ENCODE data around the gene TTC4.

The TTC4 gene

DNA sequence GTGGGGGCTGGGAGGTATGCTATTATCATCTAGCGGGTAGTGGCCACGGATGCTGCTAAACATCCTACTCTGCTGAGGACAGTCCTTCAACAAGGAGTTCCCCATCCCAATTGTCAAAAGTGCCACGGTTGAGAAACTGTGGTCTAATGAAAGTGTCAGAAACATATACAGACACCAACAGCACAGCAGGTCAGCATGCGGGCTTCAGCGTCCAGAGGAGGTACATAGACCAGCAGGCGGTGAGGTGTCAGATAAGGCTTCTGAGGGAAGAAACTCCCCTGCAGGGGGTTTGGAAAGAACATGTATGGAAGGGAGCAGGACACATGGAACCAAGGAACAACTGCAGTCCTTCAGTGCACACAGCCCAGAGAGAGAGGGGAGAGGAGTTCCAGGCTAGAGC lies 4.8 kb upstream of the TTC4 start:
- no peaks in the 10 kb centered on the region for H3F3A ChIP-seq (ENCODE audit: low read depth)
- TF ChIP-seq, protein P1, sequence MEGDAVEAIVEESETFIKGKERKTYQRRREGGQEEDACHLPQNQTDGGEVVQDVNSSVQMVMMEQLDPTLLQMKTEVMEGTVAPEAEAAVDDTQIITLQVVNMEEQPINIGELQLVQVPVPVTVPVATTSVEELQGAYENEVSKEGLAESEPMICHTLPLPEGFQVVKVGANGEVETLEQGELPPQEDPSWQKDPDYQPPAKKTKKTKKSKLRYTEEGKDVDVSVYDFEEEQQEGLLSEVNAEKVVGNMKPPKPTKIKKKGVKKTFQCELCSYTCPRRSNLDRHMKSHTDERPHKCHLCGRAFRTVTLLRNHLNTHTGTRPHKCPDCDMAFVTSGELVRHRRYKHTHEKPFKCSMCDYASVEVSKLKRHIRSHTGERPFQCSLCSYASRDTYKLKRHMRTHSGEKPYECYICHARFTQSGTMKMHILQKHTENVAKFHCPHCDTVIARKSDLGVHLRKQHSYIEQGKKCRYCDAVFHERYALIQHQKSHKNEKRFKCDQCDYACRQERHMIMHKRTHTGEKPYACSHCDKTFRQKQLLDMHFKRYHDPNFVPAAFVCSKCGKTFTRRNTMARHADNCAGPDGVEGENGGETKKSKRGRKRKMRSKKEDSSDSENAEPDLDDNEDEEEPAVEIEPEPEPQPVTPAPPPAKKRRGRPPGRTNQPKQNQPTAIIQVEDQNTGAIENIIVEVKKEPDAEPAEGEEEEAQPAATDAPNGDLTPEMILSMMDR (conservative IDR thresholded peaks at IDR 0.05; ENCODE audit: low read length) = no peak
- TF ChIP-seq EZH2phosphoT487 (IDR thresholded peaks at IDR 0.05; ENCODE audit: borderline replicate concordance) = no peak
- no peaks in the 10 kb centered on the region for H3K4me1 ChIP-seq (ENCODE audit: insufficient read depth, low read length, poor library complexity, severe bottlenecking)
- H3K4me2 ChIP-seq (ENCODE audit: low read depth, low read length, poor library complexity, severe bottlenecking) = no peak overlapping the region
- no peaks in the 10 kb centered on the region for H3K9me2 ChIP-seq (replicated peaks; ENCODE audit: low read depth, low read length)
- no peak overlapping the region for H2AFZ ChIP-seq (ENCODE audit: low read length)
- no peaks in the 10 kb centered on the region for H3K27me3 ChIP-seq (ENCODE audit: insufficient read depth, low read length, poor library complexity, severe bottlenecking)
- H3K9me3 ChIP-seq (ENCODE audit: insufficient read depth, low read depth, low read length) = no peaks in the 10 kb centered on the region
- no peak overlapping the region for H3K9ac ChIP-seq (ENCODE audit: low read depth, low read length, poor library complexity, severe bottlenecking)
- H3K36me3 ChIP-seq (ENCODE audit: insufficient read depth, low read length) = no peaks in the 10 kb centered on the region
- H3K79me2 ChIP-seq (ENCODE audit: insufficient read depth, low read length) = peaks cover 2% of the 10 kb centered on the region
- no peaks in the 10 kb centered on the region for H4K20me1 ChIP-seq (ENCODE audit: insufficient read depth, low read length, poor library complexity, severe bottlenecking)
- H3K4me3 ChIP-seq (ENCODE audit: low read length, poor library complexity, severe bottlenecking) = no peak overlapping the region

DNA sequence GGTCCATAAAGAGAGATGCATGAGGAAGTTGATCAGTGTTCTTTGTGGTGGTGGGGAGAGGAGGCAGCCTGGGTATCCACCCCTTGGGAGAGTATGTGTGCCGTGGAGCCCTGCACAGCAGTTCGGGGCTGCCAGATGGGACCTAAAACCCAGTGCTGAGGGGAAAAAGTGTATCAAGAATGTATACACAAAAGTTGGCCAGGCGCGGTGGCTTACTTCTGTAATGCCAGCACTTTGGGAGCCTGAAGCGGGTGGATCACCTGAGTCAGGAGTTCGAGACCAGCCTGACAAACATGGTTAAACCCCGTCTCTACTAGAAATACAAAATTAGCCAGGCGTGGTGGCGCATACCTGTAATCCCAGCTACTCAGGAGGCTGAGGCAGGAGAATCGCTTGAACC lies 4.1 kb upstream of the TTC4 start:
- Histone ChIP-seq H3K27me3 (ENCODE audit: insufficient read depth, low read length, poor library complexity, severe bottlenecking) (no peaks in the 10 kb centered on the region), H3F3A (ENCODE audit: low read depth) (no peaks in the 10 kb centered on the region), H3K4me1 (ENCODE audit: insufficient read depth, low read length, poor library complexity, severe bottlenecking) (peaks cover 2% of the 10 kb centered on the region), H3K9me3 (ENCODE audit: insufficient read depth, low read depth, low read length) (no peaks in the 10 kb centered on the region), H3K9ac (ENCODE audit: low read depth, low read length, poor library complexity, severe bottlenecking) (no peak overlapping the region), H3K79me2 (ENCODE audit: insufficient read depth, low read length) (peaks cover 9% of the 10 kb centered on the region), H2AFZ (ENCODE audit: low read length) (no peak overlapping the region), H3K4me3 (ENCODE audit: low read length, poor library complexity, severe bottlenecking) (no peak overlapping the region), H3K36me3 (ENCODE audit: insufficient read depth, low read length) (no peaks in the 10 kb centered on the region), H4K20me1 (ENCODE audit: insufficient read depth, low read length, poor library complexity, severe bottlenecking) (no peaks in the 10 kb centered on the region), H3K9me2 (replicated peaks; ENCODE audit: low read depth, low read length) (no peaks in the 10 kb centered on the region), H3K4me2 (ENCODE audit: low read depth, low read length, poor library complexity, severe bottlenecking) (no peak overlapping the region)
- TF ChIP-seq EZH2phosphoT487 (IDR thresholded peaks at IDR 0.05; ENCODE audit: borderline replicate concordance) = no peak
- TF ChIP-seq, protein P1 (conservative IDR thresholded peaks at IDR 0.05; ENCODE audit: low read length) = no peak

DNA sequence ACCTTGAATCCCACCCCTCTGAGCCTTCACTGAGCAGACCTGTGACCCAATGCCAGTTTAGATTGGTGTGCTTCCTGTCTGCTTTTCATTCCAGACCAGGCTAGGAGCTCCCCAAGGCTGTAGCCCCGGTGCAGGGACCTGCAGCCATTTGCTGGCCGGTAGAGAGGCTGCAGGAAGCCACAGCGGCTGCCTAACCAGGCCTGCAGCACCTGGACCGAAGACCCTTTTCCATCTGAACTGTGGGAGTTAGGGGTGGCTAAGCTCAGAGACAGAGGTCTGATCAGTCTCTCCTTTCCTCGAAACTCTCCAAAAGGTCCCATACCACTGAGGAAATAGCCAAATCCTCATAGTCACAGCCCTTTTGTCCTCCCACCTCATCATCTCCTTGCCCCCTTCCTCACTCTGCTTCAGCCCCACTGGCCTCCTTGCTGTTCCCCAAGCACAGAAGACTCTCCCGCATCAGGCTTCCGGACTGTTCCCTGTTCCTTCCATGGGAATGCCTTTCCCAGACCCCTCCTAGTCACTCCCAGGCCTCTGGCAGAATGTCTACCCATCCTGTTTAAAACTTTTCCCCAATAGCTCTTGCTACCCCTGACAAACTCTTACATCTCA lies 674 bp upstream of the TTC4 start:
- peak overlapping the region; percentile 85 for H3K4me2 ChIP-seq (ENCODE audit: low read depth, low read length, poor library complexity, severe bottlenecking)
- H3K4me1 ChIP-seq (ENCODE audit: insufficient read depth, low read length, poor library complexity, severe bottlenecking) = peaks cover 7% of the 10 kb centered on the region
- TF ChIP-seq EZH2phosphoT487 (IDR thresholded peaks at IDR 0.05; ENCODE audit: borderline replicate concordance) = no peak
- TF ChIP-seq, protein P1 (conservative IDR thresholded peaks at IDR 0.05; ENCODE audit: low read length) = no peak
- H2AFZ ChIP-seq (ENCODE audit: low read length) = peak overlapping the region; percentile 93
- H3K9me2 ChIP-seq (replicated peaks; ENCODE audit: low read depth, low read length) = no peaks in the 10 kb centered on the region
- H3K9me3 ChIP-seq (ENCODE audit: insufficient read depth, low read depth, low read length) = no peaks in the 10 kb centered on the region
- peak overlapping the region; percentile 86 for H3K9ac ChIP-seq (ENCODE audit: low read depth, low read length, poor library complexity, severe bottlenecking)
- peak overlapping the region; percentile 97 for H3K4me3 ChIP-seq (ENCODE audit: low read length, poor library complexity, severe bottlenecking)
- H3K79me2 ChIP-seq (ENCODE audit: insufficient read depth, low read length) = peaks cover 29% of the 10 kb centered on the region
- no peaks in the 10 kb centered on the region for H3K36me3 ChIP-seq (ENCODE audit: insufficient read depth, low read length)
- H4K20me1 ChIP-seq (ENCODE audit: insufficient read depth, low read length, poor library complexity, severe bottlenecking) = no peaks in the 10 kb centered on the region
- H3K27me3 ChIP-seq (ENCODE audit: insufficient read depth, low read length, poor library complexity, severe bottlenecking) = no peaks in the 10 kb centered on the region
- no peaks in the 10 kb centered on the region for H3F3A ChIP-seq (ENCODE audit: low read depth)

Measured in Loucy (cell line).